ENCODE measurements around the gene TMEM169. TPM values are rescaled to one million over a fixed set of nuclear protein-coding genes. Genes with fewer than 3 reads are reported as not detected.

TMEM169 gene
- total and polyA plus RNA-seq, 9 of the 15 experiments (the other 6 are each of a cell fraction or from before 2014, with no cell fraction given): 0.01 to 0.09 (median 0.04) TPM; not detected in 5

DNA sequence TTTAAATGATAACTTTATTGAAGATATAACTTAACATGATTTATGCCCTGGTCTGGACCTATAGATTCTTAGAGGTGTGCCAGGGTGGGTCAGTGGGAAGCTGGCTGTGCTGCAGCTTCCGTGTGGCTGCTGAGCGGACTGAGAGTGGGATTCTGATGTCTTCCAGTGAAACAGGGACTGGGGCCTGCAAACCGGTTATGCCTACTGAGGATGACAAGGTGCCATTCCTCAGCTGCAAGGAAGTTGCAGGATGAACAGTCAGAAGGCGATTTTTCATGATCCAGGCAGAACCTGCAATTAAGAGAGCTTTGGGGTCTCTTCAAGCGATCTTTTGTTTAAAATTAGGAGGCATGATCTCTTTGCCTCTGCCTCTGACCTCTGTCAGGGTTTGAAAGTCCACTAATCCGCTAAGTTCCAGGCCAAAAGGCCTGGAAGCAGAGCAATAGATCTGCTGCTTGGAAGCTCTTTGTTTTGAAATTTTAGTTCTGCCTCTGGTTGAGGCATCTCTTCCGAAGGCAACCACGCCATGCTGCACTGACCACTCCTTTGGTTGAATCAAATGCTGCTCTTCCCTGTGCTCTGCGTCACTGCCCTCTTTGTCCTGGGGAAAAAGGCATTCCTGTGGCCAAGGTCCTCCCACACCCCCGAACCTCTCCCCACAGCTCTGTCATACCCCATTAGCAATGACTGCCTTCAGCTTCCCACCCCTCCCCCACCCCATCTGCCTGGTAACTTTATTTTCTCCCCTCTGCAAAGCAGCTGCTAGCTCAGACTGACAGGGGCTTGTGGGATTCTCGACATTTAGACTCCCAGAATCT lies 2.0 kb downstream of the TMEM169 start:
- WGBS (ENCODE audit: insufficient coverage, low coverage, missing lambda C conversion rate): 43% methylated on average over 10 of the region's 11 CpGs
- POLR2A ChIA-PET: interaction anchor here (0.8 kb wide), 1 partner anchor 73 kb away, joined by 3 read pairs; no protein-coding TSS in a partner anchor
- no peak for FAIRE-seq

More for the DNA sequence above, 2.0 kb downstream of the TMEM169 start:
- intact Hi-C loops (cut with micrococcal nuclease): no loop called here
- H3K36me3 ChIP-seq (ENCODE audit: control insufficient read depth, insufficient read depth, low read length): no peaks in the 10 kb centered on the region
- in situ Hi-C loops (cut with MboI): no loop called here
- TF ChIP-seq, protein P1, sequence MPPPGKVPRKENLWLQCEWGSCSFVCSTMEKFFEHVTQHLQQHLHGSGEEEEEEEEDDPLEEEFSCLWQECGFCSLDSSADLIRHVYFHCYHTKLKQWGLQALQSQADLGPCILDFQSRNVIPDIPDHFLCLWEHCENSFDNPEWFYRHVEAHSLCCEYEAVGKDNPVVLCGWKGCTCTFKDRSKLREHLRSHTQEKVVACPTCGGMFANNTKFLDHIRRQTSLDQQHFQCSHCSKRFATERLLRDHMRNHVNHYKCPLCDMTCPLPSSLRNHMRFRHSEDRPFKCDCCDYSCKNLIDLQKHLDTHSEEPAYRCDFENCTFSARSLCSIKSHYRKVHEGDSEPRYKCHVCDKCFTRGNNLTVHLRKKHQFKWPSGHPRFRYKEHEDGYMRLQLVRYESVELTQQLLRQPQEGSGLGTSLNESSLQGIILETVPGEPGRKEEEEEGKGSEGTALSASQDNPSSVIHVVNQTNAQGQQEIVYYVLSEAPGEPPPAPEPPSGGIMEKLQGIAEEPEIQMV (tag; conservative IDR thresholded peaks at IDR 0.05; ENCODE audit: low read depth): no peak
- 0 out of 2 replicates have a peak, but pooled peaks have one; percentile 12 for TF ChIP-seq CREM (IDR thresholded peaks at IDR 0.05; ENCODE audit: low read depth)
- peaks cover 10% of the 10 kb centered on the region in 2 experiments; a peak in 4 of 5 replicates for H3K4me1 ChIP-seq (replicated peaks in 1 of 2; ENCODE audit: control insufficient read depth in 2 of 2, insufficient read depth in 2 of 2, low read length in 2 of 2)
- H4K20me1 ChIP-seq (replicated peaks; ENCODE audit: control insufficient read depth, insufficient read depth, low read length): no peaks in the 10 kb centered on the region
- peak in 2 of 4 experiments; percentile 20 to 33 for DNase-seq (ENCODE audit: extremely low read depth in 1 of 4, low spot score in 3 of 4)
- CTCF ChIA-PET (ENCODE audit: low intra/inter-chr PET ratio): no interaction called here
- H3K79me2 ChIP-seq (ENCODE audit: control insufficient read depth, insufficient read depth, low read length): no peaks in the 10 kb centered on the region
- H2AFZ ChIP-seq (ENCODE audit: low read depth, low read length): peak overlapping the region; percentile 68; the same call in 1 of the 2 replicates
- no peak overlapping the region for H3K4me2 ChIP-seq (ENCODE audit: insufficient read depth, low read length)
- no TSS peak for BruUV-seq (replicated peaks)
- H3K27me3 ChIP-seq (ENCODE audit: control insufficient read depth in 2 of 2, insufficient read depth in 2 of 2, low read length in 2 of 2): no peaks in the 10 kb centered on the region
- H3K9me1 ChIP-seq (ENCODE audit: control insufficient read depth, insufficient read depth, low read length): no peaks in the 10 kb centered on the region
- no peak overlapping the region for H3K27ac ChIP-seq (ENCODE audit: extremely low read depth, low read depth, low read length)
- H3K4me3 ChIP-seq: no peak overlapping the region
- H3K9me3 ChIP-seq (replicated peaks; ENCODE audit: control insufficient read depth, insufficient read depth, low read depth, low read length): no peaks in the 10 kb centered on the region
- H3K9ac ChIP-seq (ENCODE audit: insufficient read depth in 1 of 2, low read depth in 2 of 2, low read length in 2 of 2): no peak overlapping the region
- ATAC-seq: no peak

Measured in K562 (cell line).